ENCODE results near the gene R3HDM4.

R3HDM4 gene

GRCh38 chr19:947090-947706 is 34.2 kb upstream of the R3HDM4 start:
- DNase-seq = no peak

- DNase-seq = no peak
Observed at GRCh38 chr19:945401-946252, 32.6 kb upstream of the R3HDM4 start.

DNA sequence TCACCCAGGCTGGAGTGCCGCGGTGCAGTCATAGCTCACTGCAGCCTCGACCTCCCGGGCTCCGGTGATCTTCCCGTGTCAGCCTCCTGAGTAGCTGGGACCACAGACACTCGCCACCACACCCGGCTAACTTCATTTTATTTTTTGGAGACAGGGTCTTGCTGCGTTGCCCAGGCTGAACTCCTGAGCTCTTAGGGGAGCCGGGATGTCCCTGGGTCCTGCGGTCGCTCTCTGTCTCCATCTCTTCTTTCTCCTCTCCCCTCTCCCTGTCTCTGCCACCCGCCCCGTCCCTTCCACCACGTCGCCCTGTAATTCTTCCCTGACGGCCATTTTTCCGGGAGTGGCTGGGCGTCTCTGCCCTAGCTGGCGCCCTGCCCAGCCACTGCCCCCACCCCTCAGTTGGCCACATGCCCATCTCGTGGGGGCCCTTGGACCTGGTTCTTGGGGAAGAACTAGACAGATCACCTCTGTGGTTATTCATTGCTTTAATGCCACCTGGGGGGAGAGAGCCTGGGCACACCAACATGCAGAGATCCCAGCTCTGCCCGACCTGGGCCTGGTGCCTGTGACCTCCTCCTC is 31.7 kb upstream of the R3HDM4 start:
- no peak for DNase-seq

DNA sequence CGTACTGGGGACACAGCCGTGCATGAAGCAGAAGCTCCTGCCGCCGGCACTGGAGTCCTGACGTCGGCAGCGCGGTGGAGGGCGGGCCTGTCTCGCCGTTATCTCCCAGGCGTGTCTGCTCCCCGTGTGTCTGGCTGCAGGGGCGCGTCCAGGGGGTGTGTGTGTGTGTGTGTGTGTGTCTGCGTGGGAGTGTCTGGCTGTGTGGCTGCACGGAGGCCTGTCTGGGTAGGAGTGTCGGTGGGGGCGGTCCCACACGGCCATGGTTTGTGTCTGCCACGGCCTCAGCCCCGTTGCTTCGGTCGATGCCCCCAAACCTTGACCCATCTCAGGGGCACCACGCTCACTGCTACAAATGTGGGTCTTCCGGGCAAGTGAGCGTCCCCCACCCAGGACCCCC is 31.1 kb upstream of the R3HDM4 start:
- DNase-seq = no peak

- no peak for DNase-seq
Observed at GRCh38 chr19:943551-944170, 30.6 kb upstream of the R3HDM4 start.

DNA sequence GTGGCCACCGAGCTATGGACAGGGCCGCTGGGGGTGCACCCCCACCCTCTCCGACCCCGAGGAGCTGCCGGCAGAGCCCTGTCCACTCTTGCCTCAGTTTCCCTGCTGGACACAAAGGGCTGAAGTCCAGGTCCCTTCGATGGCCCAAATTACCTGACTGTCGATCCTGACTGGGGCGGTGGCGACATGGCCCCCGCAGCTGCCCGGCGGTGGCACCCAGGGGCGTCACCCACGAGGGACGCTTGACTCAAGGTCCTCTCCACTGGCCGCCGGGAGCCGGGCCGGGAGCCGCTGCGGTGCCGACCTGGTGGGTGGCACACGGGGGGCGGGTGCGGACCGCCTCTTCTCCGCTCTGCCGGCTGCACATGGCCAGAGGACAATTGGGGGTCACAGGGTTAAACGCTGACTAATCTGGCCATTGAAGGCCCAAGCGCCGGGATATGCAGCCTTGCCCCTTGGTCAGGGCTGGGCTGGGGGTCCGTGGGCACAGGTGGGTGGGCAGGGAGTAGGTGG is 29.2 kb upstream of the R3HDM4 start:
- no peak for DNase-seq

- no peak for DNase-seq
Observed at GRCh38 chr19:941292-942132, 28.5 kb upstream of the R3HDM4 start.

DNA sequence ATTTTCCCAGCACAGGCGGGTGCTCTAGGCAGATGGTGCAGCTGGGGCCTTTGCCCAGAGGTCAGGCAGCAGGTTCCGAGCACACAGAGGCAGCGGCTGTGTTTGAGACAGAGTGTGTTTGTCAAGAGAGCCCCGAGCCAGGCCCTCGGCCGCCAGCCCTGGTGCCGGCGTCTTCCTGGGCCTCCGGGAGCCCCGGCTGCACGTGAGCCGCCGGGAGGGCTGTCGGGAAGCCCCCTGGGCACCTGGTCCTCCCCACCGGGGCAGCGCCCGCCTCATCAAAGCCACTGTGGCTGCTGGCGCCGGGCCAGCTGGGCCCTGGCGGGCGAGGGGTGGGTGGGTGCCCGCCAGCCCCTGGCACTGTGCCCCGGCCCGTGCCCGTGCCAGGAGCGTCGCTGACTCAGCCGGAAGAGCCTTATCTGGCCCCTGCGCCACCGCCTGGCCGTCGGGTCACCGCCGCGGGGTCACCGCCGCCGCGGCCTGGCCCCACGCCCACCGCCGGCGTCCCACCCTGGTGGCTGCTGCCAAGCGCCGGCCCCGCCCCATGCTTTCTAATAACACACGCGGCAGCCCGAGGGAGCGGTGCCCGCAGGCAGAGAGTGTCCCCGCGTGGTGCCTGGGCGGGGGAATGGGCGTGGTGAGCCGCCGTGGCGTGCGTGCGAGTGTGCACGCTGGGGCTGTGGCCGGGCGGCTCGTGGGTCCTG is 27.7 kb upstream of the R3HDM4 start:
- DNase-seq = no peak

DNA sequence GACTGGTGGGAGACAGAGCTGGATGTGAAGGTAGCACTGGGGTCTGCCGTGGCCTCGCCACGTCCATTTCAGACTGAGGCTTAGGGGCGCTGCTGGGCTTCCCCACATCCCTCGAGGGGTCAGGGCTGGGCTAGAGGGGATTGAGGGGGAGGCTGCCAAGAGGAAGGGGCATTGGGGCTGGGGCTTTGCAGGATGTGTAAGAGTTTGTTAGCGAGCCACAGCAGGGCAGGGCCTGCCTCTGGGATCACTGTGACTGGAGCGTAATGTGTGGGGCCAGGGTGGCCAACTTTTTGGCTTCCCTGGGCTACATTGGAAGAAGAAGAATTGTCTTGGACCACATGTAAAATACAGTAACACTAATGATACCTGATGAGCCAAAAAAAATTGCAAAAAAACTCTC is 26.9 kb upstream of the R3HDM4 start:
- no peak for DNase-seq

DNA sequence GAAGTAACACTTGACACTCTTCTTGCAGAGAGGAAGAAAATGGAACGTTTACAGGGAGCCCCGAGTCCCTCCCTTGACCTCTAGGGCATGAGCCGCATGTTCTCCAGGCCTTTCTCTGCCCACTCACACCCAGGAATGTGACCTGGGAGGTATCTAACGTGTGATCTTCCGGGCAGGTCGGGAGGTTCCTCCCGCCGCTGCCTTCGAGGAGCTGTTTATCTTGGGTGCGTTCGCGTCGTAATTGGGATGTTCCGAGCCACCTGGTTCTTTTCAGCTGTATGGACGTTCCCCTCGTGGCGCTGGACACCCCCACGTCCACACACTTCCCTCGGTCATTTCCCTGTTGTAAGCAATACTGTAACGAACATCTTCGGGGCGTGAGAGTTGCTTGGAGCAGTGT is 26.4 kb upstream of the R3HDM4 start:
- DNase-seq = no peak

GRCh38 chr19:938233-938923 is 25.4 kb upstream of the R3HDM4 start:
- no peak for DNase-seq

DNA sequence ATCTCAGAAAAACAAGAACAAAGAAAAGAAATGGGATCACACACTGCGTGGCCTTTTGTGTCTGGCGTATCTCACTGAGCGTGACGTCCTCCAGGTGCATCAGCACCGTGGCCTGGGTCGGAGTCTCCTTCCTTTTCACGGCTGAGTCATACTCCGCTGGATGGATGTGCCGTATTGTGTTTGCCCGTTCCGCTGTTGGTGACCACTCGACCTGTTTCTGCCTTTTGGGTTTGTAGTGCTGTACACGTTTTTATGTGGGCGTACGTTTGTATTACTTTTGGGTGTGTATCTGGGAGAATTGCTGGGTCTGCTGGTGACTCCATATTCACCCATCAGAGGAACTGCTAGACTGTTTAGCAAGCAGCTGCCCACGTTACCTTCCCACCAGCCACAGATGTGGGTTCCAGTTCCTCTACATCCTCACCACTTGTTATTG is 24.3 kb upstream of the R3HDM4 start:
- no peak for DNase-seq

GRCh38 chr19:936175-936546 is 23.1 kb upstream of the R3HDM4 start:
- DNase-seq = no peak

GRCh38 chr19:934865-935479 is 22.0 kb upstream of the R3HDM4 start:
- no peak for DNase-seq

DNA sequence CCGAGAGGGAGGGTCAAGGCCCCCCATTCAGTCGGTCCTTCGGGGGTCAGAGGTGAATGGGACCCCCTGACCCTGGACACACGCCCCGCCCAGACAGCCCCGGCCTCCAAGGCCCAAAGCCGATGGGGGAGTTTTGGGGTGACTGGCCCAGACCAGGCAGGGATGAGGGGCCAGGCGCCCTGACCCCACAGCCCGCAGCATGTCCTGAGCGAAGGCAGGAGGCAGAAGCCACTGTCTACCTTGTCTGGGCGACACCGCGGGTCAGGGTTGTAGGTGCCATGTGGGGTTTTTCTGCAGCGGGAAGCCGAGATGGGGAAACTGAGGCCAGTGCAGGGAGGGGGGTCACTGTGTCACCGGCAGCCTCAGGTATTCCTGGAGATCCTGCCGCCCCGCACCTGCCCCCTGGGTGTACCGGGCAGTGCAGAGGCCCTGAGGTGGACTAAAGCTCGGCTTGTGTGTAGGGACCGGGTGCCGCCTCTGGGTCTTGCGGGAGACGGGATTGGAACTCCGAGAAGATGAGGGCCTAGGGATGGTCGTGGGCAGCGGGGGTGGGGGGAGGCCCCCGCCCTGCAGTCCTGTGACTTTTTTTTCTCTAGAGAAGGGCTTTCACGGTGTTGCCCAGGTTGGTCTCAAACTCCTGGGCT is 21.3 kb upstream of the R3HDM4 start:
- DNase-seq = no peak

GRCh38 chr19:933553-933882 is 20.5 kb upstream of the R3HDM4 start:
- DNase-seq = no peak

- DNase-seq = peak; percentile 69
Observed at GRCh38 chr19:932648-933552, 19.9 kb upstream of the R3HDM4 start.

DNA sequence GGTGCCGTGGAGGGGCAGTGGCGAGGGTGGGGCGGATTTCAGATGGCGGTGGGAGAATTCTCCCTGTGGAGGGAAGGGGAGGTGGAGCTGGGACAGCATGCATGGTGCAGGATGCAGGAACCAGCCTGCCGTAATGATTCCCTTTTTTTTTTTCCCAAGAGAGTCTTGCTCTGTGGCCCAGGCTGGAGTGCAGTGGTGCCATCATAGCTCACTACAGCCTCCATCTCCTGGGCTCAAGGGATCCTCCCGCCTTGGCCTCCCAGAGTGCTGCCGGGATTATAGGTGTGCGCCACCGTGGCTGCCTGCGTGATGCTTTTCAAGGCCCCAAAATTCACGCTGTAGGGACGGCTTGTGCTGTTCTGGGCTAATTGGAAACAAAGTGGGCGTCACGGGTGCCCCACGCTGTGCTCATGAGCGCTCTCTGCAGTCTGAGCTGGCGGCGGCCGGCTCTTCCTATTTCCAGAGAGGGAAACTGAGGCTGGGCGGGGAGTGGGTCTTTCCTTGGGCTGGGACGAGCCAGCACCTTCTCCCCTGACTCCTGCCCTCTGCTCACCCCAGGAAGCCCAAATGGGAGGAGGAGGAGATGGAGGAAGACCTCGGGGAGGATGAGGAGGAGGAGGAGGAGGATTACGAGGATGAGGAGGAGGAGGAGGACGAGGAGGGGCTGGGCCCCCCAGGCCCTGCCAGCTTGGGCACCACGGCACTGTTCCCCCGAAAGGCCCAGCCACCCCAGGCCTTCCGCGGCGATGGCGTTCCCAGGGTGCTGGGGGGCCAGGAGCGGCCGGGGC is 19.0 kb upstream of the R3HDM4 start:
- DNase-seq = no peak
